GM23248 (cell line): Measurements from ENCODE around the gene ADAMTSL3.

Experiments used
- EZH2 ChIP-seq: fragments of 200-600 bp; sonication (generic); IDR thresholded peaks from 2 replicates; pipeline ENCODE4 v1.6.1; 2018; ENCODE audit warnings: antibody characterized with exemption, mild to moderate bottlenecking; ENCODE audit not compliant: insufficient read depth, poor library complexity, severe bottlenecking
- EZH2phosphoT487 ChIP-seq: fragments of 200-600 bp; sonication (generic); IDR thresholded peaks from 2 replicates; pipeline ENCODE4 v1.6.1; 2018; ENCODE audit warnings: antibody characterized with exemption, moderate library complexity, mild to moderate bottlenecking, low read depth; ENCODE audit not compliant: insufficient read depth

- TF ChIP-seq EZH2 (no peak), EZH2phosphoT487 (no peak)
Measured at GRCh38 chr15:83810110-83810509, 156.2 kb downstream of the ADAMTSL3 start.
